ENCODE measurements around the gene HGFAC.

DNA sequence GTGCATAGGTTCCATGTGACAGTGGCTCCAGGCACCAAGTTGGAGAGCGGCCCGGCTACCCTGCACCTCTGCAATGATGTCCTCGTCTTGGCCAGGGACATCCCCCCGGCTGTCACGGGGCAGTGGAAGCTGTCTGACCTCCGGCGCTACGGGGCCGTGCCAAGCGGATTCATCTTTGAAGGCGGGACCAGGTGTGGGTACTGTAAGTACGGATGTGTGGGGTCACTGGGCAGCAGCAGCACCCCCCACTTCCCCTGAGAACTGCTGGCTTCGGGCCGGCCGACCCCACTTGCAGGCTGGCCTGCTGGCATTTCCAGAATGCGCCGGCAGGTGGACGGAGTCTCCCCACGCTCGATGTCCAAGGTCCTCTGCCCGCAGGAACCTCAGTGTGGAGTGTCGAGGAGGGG is 34.6 kb downstream of the HGFAC start:
- TF ChIP-seq CTCF (IDR thresholded peaks at IDR 0.05) (no peak), POLR2AphosphoS5 (IDR thresholded peaks at IDR 0.05) (no peak)

Data from upper lobe of left lung (tissue), 4 donors.